GM12878 (cell line): ENCODE measurements around the gene NIPAL1. TPM values are rescaled to one million over a fixed set of nuclear protein-coding genes. Genes with fewer than 3 reads are reported as not detected.

Source experiments
- ATAC-seq: fragments of 200-7000 bp; cut with Tn5 transposase; 3 replicates; pipeline ENCODE4 v1.9.1; 2020; ENCODE audit warnings: mild to moderate bottlenecking, moderate library complexity
- BruUV-seq: library from RNA; stranded (reverse); fragments of 400-500 nt; replicated peaks from 2 replicates; lab custom pipeline; 2021; lab: Mats Ljungman, UMichigan
- CTCF ChIA-PET: fragments of 300-600 bp; sonication (Branson Sonifier 250); formaldehyde crosslinking; extraction: SDS; loops from one replicate; lab custom pipeline; 2021; ENCODE audit warnings: inconsistent platforms; lab: Yijun Ruan, JAX
- POLR2A ChIA-PET: fragments of 350-600 bp; formaldehyde crosslinking; extraction: SDS; loops from one replicate; lab custom pipeline; 2021; ENCODE audit warnings: inconsistent platforms; lab: Charles Lee
- RAD21 ChIA-PET: fragments of 300-600 bp; sonication (Branson Sonifier 250); formaldehyde crosslinking; loops from one replicate; lab custom pipeline; 2023; ENCODE audit warnings: antibody characterized with exemption; ENCODE audit not compliant: unreplicated experiment; lab: Charles Lee
- SMC1A ChIA-PET: fragments of 300-600 bp; sonication (Branson Sonifier 250); formaldehyde crosslinking; loops from one replicate; lab custom pipeline; 2023; ENCODE audit not compliant: unreplicated experiment, uncharacterized antibody; lab: Charles Lee
- DNase-seq: peaks from one replicate; pipeline ENCODE4 v3.0.0-alpha.2; 2011; ENCODE audit warnings: low read depth, low spot score
- FAIRE-seq: peaks from 3 replicates; lab custom pipeline; 2011; peaks lifted over from hg19 to GRCh38; lab: Jason Lieb, UNC
- H2AFZ ChIP-seq: 2 replicates; pipeline ENCODE4 v1.6.0; 2011; ENCODE audit warnings: low read depth, low read length, control low read depth; ENCODE audit not compliant: control insufficient read depth
- H3K27ac ChIP-seq: 2 replicates; pipeline ENCODE4 v1.5.1; 2011; ENCODE audit warnings: control low read depth; ENCODE audit not compliant: control insufficient read depth, insufficient read depth
- H3K27me3 ChIP-seq, 2 experiments: replicated peaks in 1 of 2; 2 replicates each; pipeline versions ENCODE4 v1.6.0 to v1.6.1; 2011; ENCODE audit warnings: low read length in 1 of 2; ENCODE audit not compliant: control insufficient read depth in 2 of 2, insufficient read depth in 2 of 2
- H3K36me3 ChIP-seq, 2 experiments: 2 replicates each; pipeline ENCODE4 v1.5.1; 2011; ENCODE audit warnings: low read length in 1 of 2; ENCODE audit not compliant: control insufficient read depth in 2 of 2, insufficient read depth in 2 of 2
- H3K4me1 ChIP-seq: 2 replicates; pipeline ENCODE4 v1.6.1; 2011; ENCODE audit warnings: mild to moderate bottlenecking, low read length, moderate library complexity, mixed read lengths; ENCODE audit not compliant: control insufficient read depth, insufficient read depth
- H3K4me2 ChIP-seq: 2 replicates; pipeline ENCODE4 v1.6.0; 2011; ENCODE audit warnings: control low read depth; ENCODE audit not compliant: control insufficient read depth, insufficient read depth
- H3K4me3 ChIP-seq: fragments of 200-600 bp; sonication (generic); 2 replicates; pipeline ENCODE4 v1.5.1; 2016
- H3K79me2 ChIP-seq: 2 replicates; pipeline ENCODE4 v1.6.0; 2011; ENCODE audit warnings: low read length; ENCODE audit not compliant: control insufficient read depth, insufficient read depth
- H3K9ac ChIP-seq: 2 replicates; pipeline ENCODE4 v1.8.0; 2011; ENCODE audit warnings: low read length, control low read depth, mixed read lengths; ENCODE audit not compliant: control insufficient read depth, insufficient read depth
- H3K9me3 ChIP-seq: replicated peaks from 3 replicates; pipeline ENCODE4 v1.5.1; 2011; ENCODE audit warnings: mild to moderate bottlenecking, low read length; ENCODE audit not compliant: control insufficient read depth, insufficient read depth
- H4K20me1 ChIP-seq: 2 replicates; pipeline ENCODE4 v1.6.0; 2011; ENCODE audit not compliant: control insufficient read depth, insufficient read depth
- BRCA1 ChIP-seq: IDR thresholded peaks from 2 replicates; pipeline ENCODE4 v1.6.1; 2011; ENCODE audit warnings: low read depth, low read length, improper control_type of control experiment
- HDAC2 ChIP-seq: fragments of 200-600 bp; sonication (generic); IDR thresholded peaks from 2 replicates; pipeline ENCODE4 v1.6.1; 2017
- MEF2A ChIP-seq: IDR thresholded peaks from 2 replicates; pipeline ENCODE4 v1.6.1; 2011; ENCODE audit warnings: low read depth, mild to moderate bottlenecking, low read length, moderate library complexity; ENCODE audit not compliant: insufficient read depth
- NRF1 ChIP-seq: conservative IDR thresholded peaks from 2 replicates; pipeline ENCODE4 v1.6.1; 2011; ENCODE audit warnings: mild to moderate bottlenecking, low read depth, low read length, improper control_type of control experiment
- RFX5 ChIP-seq: IDR thresholded peaks from 2 replicates; pipeline ENCODE4 v1.6.1; 2011; ENCODE audit warnings: low read depth, low read length, improper control_type of control experiment
- SREBF2 ChIP-seq: IDR thresholded peaks from 2 replicates; pipeline ENCODE4 v1.6.1; 2012; ENCODE audit warnings: mild to moderate bottlenecking, low read length
- SRF ChIP-seq, 2 experiments: IDR thresholded peaks; 2 replicates each; pipeline ENCODE4 v1.6.1; 2011; ENCODE audit warnings: low read depth in 2 of 2, low read length in 2 of 2, mild to moderate bottlenecking in 1 of 2, moderate library complexity in 1 of 2
- STAT1 ChIP-seq: fragments of 450-650 bp; conservative IDR thresholded peaks from 2 replicates; pipeline ENCODE4 v1.6.1; 2014; ENCODE audit warnings: antibody characterized with exemption, mild to moderate bottlenecking
- ZNF622 ChIP-seq: fragments of 450-650 bp; IDR thresholded peaks from 2 replicates; pipeline ENCODE4 v1.6.1; 2017; ENCODE audit warnings: mild to moderate bottlenecking, inconsistent platforms
- ZZZ3 ChIP-seq: IDR thresholded peaks from 2 replicates; pipeline ENCODE4 v1.6.1; 2011; ENCODE audit warnings: low read depth; ENCODE audit not compliant: control insufficient read depth, insufficient read length
- WGBS: methylation state at CpG from one replicate; pipeline ENCODE4 v1.1.6; 2016; ENCODE audit warnings: low lambda C conversion rate; ENCODE audit not compliant: insufficient replicate concordance, insufficient coverage; ENCODE audit errors: missing lambda C conversion rate; 5-methylcytosine and 5-hydroxymethylcytosine counted together
- in situ Hi-C: fragments of 300-500 bp; cut with MboI; formaldehyde crosslinking; loops from 9 replicates; pipeline ENCODE4 v1.14.3; 2018; ENCODE audit warnings: mixed read lengths
- intact Hi-C: fragments of 100-400 bp; cut with micrococcal nuclease; formaldehyde crosslinking; loops from one replicate; pipeline ENCODE4 v1.14.2; 2022; ENCODE audit not compliant: unreplicated experiment
- polyA plus RNA-seq, 11 experiments: library from polyadenylated mRNA; depleted of rRNA in 4 of 11; unstranded in 6 of 11; stranded (reverse) in 5 of 11; fragments of >200 nt; fragmentation: Nextera tagmentation in 4 of 11; fragmentation: Illumina TruSeq in 1 of 11; extraction: Ambion mirVana in 4 of 11; extraction: Trizol in 1 of 11; gene quantifications; 1 replicate in 1 of 11; 2 replicates in 10 of 11; pipeline versions ENCODE4 v1.2.1 to v1.2.3, GENCODE V29; 2011 to 2016; ENCODE audit warnings: inconsistent platforms in 2 of 11, missing spikeins in 2 of 11, low read depth in 1 of 11
- total RNA-seq, 4 experiments: library from RNA; depleted of rRNA in 3 of 4; stranded (reverse); fragments of >200 nt in 3 of 4; fragmentation: Illumina TruSeq in 1 of 4; extraction: Trizol in 1 of 4; gene quantifications; 2 replicates each; pipeline versions ENCODE4 v1.2.1 to v1.2.3, GENCODE V29; 2013 to 2021
- TF ChIP-seq, protein P1 (sequence below): fragments of 450-650 bp; IDR thresholded peaks from 2 replicates; pipeline ENCODE4 v1.6.1; 2017; ENCODE audit warnings: antibody characterized with exemption, mild to moderate bottlenecking, moderate library complexity
- TF ChIP-seq, protein P2 (sequence below): fragments of 150-350 bp; IDR thresholded peaks from 2 replicates; pipeline ENCODE4 v1.6.1; 2016; ENCODE audit warnings: low read depth, low read length
- TF ChIP-seq, protein P3 (sequence below): fragments of 450-650 bp; IDR thresholded peaks from 2 replicates; pipeline ENCODE4 v1.6.1; 2018; ENCODE audit warnings: mild to moderate bottlenecking, low read depth, moderate library complexity; ENCODE audit not compliant: partially characterized antibody

Gene NIPAL1
- total and polyA plus RNA-seq, 10 of the 15 experiments (the other 5 are each of a cell fraction or from before 2014, with no cell fraction given), result 0.46 to 9.7 (median 5.9) TPM

DNA sequence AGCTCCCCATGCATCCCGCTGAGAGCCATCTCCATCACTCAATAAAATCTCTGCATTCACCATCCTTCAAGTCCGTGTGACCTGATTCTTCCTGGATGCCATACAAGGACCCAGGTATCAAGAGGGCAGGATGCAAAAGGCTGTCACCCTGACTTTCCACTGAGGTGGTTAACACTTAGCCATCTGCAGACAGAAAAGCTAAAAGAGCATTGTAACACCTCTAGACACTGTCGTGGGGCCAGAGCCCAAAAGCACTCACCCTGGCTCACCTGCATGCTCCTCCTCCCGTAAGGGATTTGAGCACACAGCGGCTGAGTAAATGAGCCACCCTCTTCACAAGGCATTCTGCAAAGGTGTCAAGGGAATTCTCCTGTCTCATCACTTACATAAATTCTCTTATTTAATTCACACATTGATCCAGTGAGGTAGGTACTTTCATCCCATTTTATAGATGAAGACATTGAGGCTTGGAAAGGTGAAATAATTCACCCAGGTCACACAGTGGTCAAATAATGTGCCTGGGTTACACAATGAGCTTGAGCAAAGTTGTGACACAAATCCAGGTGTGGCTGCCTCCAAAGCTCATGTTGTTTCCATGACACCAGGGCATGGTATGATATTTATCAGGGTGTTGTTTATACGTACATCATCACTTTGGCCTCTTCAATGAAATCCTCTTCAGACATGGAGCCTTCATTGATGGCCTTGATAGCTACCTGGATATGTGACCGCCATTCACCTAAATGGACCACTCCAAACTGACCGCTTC is 69.4 kb downstream of the NIPAL1 start:
- 63% methylated on average over 8 of the region's 8 CpGs for whole genome bisulfite sequencing
- H3K27me3 ChIP-seq, result no peaks in the 10 kb centered on the region
- H3K27ac ChIP-seq, result no peak overlapping the region
- H3K9me3 ChIP-seq, result no peaks in the 10 kb centered on the region
- BruUV-seq, result no TSS peak
- H3K79me2 ChIP-seq, result no peaks in the 10 kb centered on the region
- no peaks in the 10 kb centered on the region for H4K20me1 ChIP-seq
- no peak overlapping the region for H3K4me2 ChIP-seq
- H3K4me3 ChIP-seq, result no peak overlapping the region
- H3K9ac ChIP-seq, result no peak overlapping the region
- CTCF ChIA-PET, result interaction anchor here (0.6 to 7.7 kb wide), 19 partner anchors 9 to 389 kb away, joined by 3 to 129 read pairs (median 6); no protein-coding TSS in a partner anchor
- no peaks in the 10 kb centered on the region; the same call in 1 of the 2 replicates for H3K4me1 ChIP-seq
- no peaks in the 10 kb centered on the region for H3K36me3 ChIP-seq
- POLR2A ChIA-PET, result interaction anchor here (0.8 kb wide), 1 partner anchor 53 kb away, joined by 3 read pairs; no protein-coding TSS in a partner anchor
- DNase-seq, result no peak
- SMC1A ChIA-PET, result interaction anchor here (0.8 to 7.6 kb wide), 10 partner anchors 9 to 143 kb away, joined by 3 to 74 read pairs (median 4); no protein-coding TSS in a partner anchor
- no peak; the same call in 2 of the 3 replicates for ATAC-seq
- no peak for FAIRE-seq
- intact Hi-C loops, result loop anchor here (2.0 to 10.0 kb wide), 3 partner anchors 151 to 401 kb away; no protein-coding TSS in a partner anchor
- H2AFZ ChIP-seq, result no peak overlapping the region
- in situ Hi-C loops, result loop anchor here (5.0 to 10.0 kb wide), 2 partner anchors 154 to 401 kb away; no protein-coding TSS in a partner anchor
- RAD21 ChIA-PET, result interaction anchor here (0.7 to 3.3 kb wide), 9 partner anchors 37 to 158 kb away, joined by 3 to 75 read pairs (median 4); no protein-coding TSS in a partner anchor
- TF ChIP-seq, protein P1, sequence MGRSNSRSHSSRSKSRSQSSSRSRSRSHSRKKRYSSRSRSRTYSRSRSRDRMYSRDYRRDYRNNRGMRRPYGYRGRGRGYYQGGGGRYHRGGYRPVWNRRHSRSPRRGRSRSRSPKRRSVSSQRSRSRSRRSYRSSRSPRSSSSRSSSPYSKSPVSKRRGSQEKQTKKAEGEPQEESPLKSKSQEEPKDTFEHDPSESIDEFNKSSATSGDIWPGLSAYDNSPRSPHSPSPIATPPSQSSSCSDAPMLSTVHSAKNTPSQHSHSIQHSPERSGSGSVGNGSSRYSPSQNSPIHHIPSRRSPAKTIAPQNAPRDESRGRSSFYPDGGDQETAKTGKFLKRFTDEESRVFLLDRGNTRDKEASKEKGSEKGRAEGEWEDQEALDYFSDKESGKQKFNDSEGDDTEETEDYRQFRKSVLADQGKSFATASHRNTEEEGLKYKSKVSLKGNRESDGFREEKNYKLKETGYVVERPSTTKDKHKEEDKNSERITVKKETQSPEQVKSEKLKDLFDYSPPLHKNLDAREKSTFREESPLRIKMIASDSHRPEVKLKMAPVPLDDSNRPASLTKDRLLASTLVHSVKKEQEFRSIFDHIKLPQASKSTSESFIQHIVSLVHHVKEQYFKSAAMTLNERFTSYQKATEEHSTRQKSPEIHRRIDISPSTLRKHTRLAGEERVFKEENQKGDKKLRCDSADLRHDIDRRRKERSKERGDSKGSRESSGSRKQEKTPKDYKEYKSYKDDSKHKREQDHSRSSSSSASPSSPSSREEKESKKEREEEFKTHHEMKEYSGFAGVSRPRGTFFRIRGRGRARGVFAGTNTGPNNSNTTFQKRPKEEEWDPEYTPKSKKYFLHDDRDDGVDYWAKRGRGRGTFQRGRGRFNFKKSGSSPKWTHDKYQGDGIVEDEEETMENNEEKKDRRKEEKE, result no peak
- TF ChIP-seq MEF2A (no peak), HDAC2 (no peak), SRF (IDR thresholded peaks at IDR 0.05; ENCODE audit: low read depth in 2 of 2, low read length in 2 of 2) (no peak), NRF1 (no peak), RFX5 (no peak), ZZZ3 (no peak), SREBF2 (no peak), ZNF622 (no peak), BRCA1 (no peak), STAT1 (no peak)
- TF ChIP-seq, protein P2, sequence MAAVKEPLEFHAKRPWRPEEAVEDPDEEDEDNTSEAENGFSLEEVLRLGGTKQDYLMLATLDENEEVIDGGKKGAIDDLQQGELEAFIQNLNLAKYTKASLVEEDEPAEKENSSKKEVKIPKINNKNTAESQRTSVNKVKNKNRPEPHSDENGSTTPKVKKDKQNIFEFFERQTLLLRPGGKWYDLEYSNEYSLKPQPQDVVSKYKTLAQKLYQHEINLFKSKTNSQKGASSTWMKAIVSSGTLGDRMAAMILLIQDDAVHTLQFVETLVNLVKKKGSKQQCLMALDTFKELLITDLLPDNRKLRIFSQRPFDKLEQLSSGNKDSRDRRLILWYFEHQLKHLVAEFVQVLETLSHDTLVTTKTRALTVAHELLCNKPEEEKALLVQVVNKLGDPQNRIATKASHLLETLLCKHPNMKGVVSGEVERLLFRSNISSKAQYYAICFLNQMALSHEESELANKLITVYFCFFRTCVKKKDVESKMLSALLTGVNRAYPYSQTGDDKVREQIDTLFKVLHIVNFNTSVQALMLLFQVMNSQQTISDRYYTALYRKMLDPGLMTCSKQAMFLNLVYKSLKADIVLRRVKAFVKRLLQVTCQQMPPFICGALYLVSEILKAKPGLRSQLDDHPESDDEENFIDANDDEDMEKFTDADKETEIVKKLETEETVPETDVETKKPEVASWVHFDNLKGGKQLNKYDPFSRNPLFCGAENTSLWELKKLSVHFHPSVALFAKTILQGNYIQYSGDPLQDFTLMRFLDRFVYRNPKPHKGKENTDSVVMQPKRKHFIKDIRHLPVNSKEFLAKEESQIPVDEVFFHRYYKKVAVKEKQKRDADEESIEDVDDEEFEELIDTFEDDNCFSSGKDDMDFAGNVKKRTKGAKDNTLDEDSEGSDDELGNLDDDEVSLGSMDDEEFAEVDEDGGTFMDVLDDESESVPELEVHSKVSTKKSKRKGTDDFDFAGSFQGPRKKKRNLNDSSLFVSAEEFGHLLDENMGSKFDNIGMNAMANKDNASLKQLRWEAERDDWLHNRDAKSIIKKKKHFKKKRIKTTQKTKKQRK, result no peak
- TF ChIP-seq, protein P3, sequence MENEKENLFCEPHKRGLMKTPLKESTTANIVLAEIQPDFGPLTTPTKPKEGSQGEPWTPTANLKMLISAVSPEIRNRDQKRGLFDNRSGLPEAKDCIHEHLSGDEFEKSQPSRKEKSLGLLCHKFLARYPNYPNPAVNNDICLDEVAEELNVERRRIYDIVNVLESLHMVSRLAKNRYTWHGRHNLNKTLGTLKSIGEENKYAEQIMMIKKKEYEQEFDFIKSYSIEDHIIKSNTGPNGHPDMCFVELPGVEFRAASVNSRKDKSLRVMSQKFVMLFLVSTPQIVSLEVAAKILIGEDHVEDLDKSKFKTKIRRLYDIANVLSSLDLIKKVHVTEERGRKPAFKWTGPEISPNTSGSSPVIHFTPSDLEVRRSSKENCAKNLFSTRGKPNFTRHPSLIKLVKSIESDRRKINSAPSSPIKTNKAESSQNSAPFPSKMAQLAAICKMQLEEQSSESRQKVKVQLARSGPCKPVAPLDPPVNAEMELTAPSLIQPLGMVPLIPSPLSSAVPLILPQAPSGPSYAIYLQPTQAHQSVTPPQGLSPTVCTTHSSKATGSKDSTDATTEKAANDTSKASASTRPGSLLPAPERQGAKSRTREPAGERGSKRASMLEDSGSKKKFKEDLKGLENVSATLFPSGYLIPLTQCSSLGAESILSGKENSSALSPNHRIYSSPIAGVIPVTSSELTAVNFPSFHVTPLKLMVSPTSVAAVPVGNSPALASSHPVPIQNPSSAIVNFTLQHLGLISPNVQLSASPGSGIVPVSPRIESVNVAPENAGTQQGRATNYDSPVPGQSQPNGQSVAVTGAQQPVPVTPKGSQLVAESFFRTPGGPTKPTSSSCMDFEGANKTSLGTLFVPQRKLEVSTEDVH, result no peak
